GM13977 (cell line): ENCODE results near the gene NOL4L.
"Not testable (repeated sequence)": the region's sequence is repeated elsewhere in the genome, so short reads cannot be mapped to it uniquely, and the experiment has no call there.

ENCODE experiments used
- DNase-seq: peaks from one replicate; pipeline ENCODE4 v3.0.0; 2012; ENCODE audit warnings: low spot score
- in situ Hi-C: fragments of 300-500 bp; cut with MboI; formaldehyde crosslinking; loops from one replicate; pipeline ENCODE4 v1.12.0; 2022; ENCODE audit warnings: low sequenced_read_pairs, low pct_unique_long_range_greater_than_20kb, mixed read lengths, inconsistent platforms; ENCODE audit not compliant: unreplicated experiment
- TF ChIP-seq, protein P1 (sequence below): IDR thresholded peaks from 2 replicates; pipeline ENCODE4 v1.5.1; 2012; ENCODE audit warnings: mild to moderate bottlenecking, control low read depth; ENCODE audit not compliant: insufficient read depth; ENCODE audit errors: extremely low read depth, missing control alignments

Gene NOL4L

GRCh38 chr20:32470025-32470861 lies 114.9 kb downstream of the NOL4L start:
- DNase-seq: peak; percentile 72
- TF ChIP-seq, protein P1, sequence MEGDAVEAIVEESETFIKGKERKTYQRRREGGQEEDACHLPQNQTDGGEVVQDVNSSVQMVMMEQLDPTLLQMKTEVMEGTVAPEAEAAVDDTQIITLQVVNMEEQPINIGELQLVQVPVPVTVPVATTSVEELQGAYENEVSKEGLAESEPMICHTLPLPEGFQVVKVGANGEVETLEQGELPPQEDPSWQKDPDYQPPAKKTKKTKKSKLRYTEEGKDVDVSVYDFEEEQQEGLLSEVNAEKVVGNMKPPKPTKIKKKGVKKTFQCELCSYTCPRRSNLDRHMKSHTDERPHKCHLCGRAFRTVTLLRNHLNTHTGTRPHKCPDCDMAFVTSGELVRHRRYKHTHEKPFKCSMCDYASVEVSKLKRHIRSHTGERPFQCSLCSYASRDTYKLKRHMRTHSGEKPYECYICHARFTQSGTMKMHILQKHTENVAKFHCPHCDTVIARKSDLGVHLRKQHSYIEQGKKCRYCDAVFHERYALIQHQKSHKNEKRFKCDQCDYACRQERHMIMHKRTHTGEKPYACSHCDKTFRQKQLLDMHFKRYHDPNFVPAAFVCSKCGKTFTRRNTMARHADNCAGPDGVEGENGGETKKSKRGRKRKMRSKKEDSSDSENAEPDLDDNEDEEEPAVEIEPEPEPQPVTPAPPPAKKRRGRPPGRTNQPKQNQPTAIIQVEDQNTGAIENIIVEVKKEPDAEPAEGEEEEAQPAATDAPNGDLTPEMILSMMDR: no peak
- in situ Hi-C loops: no loop called here

- in situ Hi-C loops: no loop called here
- TF ChIP-seq, protein P1: no peak
- DNase-seq: no peak
These were observed 116.3 kb downstream of the NOL4L start for GRCh38 chr20:32468860-32469259.

DNA sequence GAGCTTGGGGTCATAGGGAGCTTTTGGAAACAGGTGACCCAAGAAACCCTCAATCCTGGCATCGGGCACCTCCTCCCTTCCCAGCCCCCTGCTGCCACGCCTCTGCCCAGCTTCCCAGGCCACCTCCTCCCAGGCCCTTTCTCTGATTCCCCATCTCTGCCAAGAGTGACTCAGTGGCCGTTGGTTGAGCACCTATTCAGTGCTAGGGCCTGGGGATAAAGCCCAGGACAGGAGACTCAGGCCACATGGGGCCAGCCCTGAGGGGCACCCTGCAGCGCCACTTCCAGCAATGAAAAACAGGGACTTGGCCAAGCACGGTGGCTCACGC lies 116.9 kb downstream of the NOL4L start:
- TF ChIP-seq, protein P1: no peak
- in situ Hi-C loops: no loop called here
- DNase-seq: no peak

GRCh38 chr20:32467506-32468312 lies 117.4 kb downstream of the NOL4L start:
- no peak for DNase-seq
- in situ Hi-C loops: no loop called here
- TF ChIP-seq, protein P1: no peak

GRCh38 chr20:32466739-32467505 lies 118.2 kb downstream of the NOL4L start:
- in situ Hi-C loops: no loop called here
- TF ChIP-seq, protein P1: no peak
- DNase-seq: no peak

GRCh38 chr20:32465901-32466675 lies 119.0 kb downstream of the NOL4L start:
- in situ Hi-C loops, DNase-seq: not testable (repeated sequence)
